Peyer's patch (tissue), 4 donors: ENCODE results near the gene SGPL1. TPM values are rescaled to one million over a fixed set of nuclear protein-coding genes. Genes with fewer than 3 reads are reported as not detected.

Experiments
- DNase-seq, 3 donors: peaks; one replicate each; pipeline ENCODE4 v3.0.0-alpha.2; 2017 to 2019
- H3K27ac ChIP-seq, 4 donors: fragments of 200-600 bp; sonication (generic); one replicate each; pipeline ENCODE4 v1.5.1; 2016 to 2019
- H3K27me3 ChIP-seq, 2 donors: fragments of 200-600 bp; sonication (generic); one replicate each; pipeline ENCODE4 v1.5.1; 2019
- H3K36me3 ChIP-seq, 3 donors: fragments of 200-600 bp; sonication (generic); one replicate each; pipeline ENCODE4 v1.5.1; 2016 to 2019
- H3K4me1 ChIP-seq, 4 donors: fragments of 200-600 bp; sonication (generic); one replicate each; pipeline ENCODE4 v1.5.1; 2016 to 2019
- H3K4me3 ChIP-seq, 4 donors: fragments of 200-600 bp; sonication (generic); 1 replicate in 3 of 4; 2 replicates in 1 of 4; pipeline ENCODE4 v1.5.1; 2016 to 2019; ENCODE audit warnings: mild to moderate bottlenecking in 1 of 4
- H3K9me3 ChIP-seq, 4 donors: fragments of 200-600 bp; sonication (generic); one replicate each; pipeline ENCODE4 v1.5.1; 2016 to 2019; ENCODE audit warnings: mild to moderate bottlenecking in 1 of 4
- POLR2A ChIP-seq, 2 donors: fragments of 450-650 bp; IDR thresholded peaks; one replicate each; pipeline ENCODE4 v1.5.1; 2017; ENCODE audit warnings: antibody characterized with exemption in 2 of 2, mild to moderate bottlenecking in 2 of 2, moderate library complexity in 2 of 2
- total RNA-seq, 4 donors: library from RNA; depleted of rRNA; stranded (reverse); fragments of >200 nt; gene quantifications; one replicate each; pipeline ENCODE4 v1.1.0, GENCODE V29; 2016
- TF ChIP-seq, protein P1 (sequence below), 6 experiments: fragments of 450-650 bp in 4 of 6; fragments of 200-600 bp in 2 of 6; sonication (generic) in 1 of 6; IDR thresholded peaks; one replicate each; pipeline ENCODE4 v1.5.1; 2017 to 2019; ENCODE audit warnings: antibody characterized with exemption in 6 of 6, mild to moderate bottlenecking in 3 of 6, moderate library complexity in 1 of 6

The SGPL1 gene
- total RNA-seq, 4 donors from 2014 or later = 31.4 to 101 (median 82.1) TPM

DNA sequence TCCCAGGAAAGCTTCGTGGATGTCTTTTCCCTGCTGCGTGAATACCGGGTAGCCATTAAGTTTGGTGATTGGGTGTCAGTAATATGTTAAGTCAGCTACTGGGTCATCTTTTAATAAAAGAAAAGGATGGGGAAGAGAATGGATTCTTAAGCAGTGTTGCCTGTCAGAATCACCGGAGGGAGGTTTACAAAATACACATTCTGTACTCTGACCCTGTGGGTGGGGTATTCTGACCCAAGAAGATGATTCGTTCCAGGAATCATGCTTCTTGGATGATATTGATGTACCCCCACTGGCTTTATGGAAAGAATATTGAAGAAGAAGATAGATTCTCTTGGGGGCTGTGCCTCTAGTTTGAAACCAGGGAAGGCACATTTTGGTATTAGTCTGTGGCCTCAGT lies 18.3 kb downstream of the SGPL1 start:
- H3K36me3 ChIP-seq = peaks cover 0 to 7% (median 0%) of the 10 kb centered on the region in 3 donors
- no peak overlapping the region for H3K4me3 ChIP-seq
- no peaks in the 10 kb centered on the region for H3K27me3 ChIP-seq
- no peak overlapping the region for H3K27ac ChIP-seq
- peaks cover 0 to 41% (median 3%) of the 10 kb centered on the region in 4 donors for H3K4me1 ChIP-seq
- DNase-seq = no peak
- H3K9me3 ChIP-seq = no peaks in the 10 kb centered on the region
- TF ChIP-seq POLR2A (IDR thresholded peaks at IDR 0.05) = no peak
- TF ChIP-seq, protein P1, sequence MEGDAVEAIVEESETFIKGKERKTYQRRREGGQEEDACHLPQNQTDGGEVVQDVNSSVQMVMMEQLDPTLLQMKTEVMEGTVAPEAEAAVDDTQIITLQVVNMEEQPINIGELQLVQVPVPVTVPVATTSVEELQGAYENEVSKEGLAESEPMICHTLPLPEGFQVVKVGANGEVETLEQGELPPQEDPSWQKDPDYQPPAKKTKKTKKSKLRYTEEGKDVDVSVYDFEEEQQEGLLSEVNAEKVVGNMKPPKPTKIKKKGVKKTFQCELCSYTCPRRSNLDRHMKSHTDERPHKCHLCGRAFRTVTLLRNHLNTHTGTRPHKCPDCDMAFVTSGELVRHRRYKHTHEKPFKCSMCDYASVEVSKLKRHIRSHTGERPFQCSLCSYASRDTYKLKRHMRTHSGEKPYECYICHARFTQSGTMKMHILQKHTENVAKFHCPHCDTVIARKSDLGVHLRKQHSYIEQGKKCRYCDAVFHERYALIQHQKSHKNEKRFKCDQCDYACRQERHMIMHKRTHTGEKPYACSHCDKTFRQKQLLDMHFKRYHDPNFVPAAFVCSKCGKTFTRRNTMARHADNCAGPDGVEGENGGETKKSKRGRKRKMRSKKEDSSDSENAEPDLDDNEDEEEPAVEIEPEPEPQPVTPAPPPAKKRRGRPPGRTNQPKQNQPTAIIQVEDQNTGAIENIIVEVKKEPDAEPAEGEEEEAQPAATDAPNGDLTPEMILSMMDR (IDR thresholded peaks at IDR 0.05) = no peak

DNA sequence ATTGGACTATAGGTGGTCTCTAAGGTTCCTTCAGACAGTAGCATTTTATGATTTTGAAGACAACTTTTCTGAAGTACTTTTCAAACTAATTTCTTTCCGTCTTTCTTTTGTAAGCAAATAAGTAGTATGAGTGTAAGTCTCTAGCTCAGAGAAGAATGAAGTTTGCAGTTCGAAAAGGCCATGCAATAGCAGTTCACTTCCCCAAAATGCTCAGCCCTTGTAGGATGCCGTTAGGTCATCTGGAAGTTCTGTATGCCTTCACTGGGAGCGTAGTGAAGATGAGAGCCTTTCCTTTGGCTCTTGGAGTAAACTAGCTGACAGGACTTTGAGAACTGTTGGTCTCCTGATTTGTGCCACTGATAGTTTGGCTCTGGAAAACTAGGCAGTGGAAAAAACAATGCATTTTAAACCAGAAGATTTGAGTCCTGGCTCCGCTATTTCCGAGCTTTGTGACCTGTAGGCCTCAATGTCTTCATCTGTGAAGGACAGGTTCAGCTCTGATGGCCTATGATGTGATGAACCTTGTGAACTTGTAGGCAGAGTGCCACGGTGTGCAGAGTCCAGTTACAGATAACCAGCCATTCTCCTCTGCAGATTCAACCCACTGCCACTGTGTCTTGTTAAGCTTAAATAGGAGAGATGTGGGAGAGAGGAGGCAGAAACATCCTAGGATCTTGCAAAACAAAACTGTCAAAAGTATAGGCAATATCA lies 18.8 kb downstream of the SGPL1 start:
- H3K27ac ChIP-seq = peak overlapping the region in 2 of 4 donors; percentile 15 to 48
- H3K4me3 ChIP-seq = no peak overlapping the region
- H3K4me1 ChIP-seq = peaks cover 0 to 35% (median 3%) of the 10 kb centered on the region in 4 donors
- TF ChIP-seq, protein P1 (IDR thresholded peaks at IDR 0.05) = no peak
- peaks cover 0 to 7% (median 0%) of the 10 kb centered on the region in 3 donors for H3K36me3 ChIP-seq
- H3K27me3 ChIP-seq = no peaks in the 10 kb centered on the region
- no peaks in the 10 kb centered on the region for H3K9me3 ChIP-seq
- peak in 2 of 3 donors; percentile 55 to 72 for DNase-seq

DNA sequence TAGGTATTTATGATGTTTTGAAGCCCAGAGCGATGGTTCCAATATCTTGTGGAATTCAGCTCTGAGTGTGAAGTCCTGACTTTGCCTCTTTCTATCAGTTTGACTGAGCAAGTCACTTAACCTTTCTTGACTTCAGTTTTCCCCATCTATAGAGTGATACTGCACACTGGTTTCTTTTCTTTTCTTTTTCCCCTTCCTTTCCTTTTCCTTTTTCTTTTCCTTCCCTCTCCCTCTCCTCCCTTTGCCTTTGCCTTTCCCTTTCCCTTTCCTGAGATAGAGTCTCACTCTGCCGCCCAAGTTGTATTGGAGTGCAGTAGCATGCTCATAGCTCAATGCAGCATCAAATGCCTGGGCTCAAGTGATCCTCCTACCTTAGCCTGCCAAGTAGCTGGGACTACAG lies 20.6 kb downstream of the SGPL1 start:
- no peak overlapping the region for H3K4me3 ChIP-seq
- TF ChIP-seq, protein P1 (IDR thresholded peaks at IDR 0.05) = no peak
- no peak for TF ChIP-seq POLR2A (IDR thresholded peaks at IDR 0.05)
- no peak for DNase-seq
- no peak overlapping the region for H3K27ac ChIP-seq
- H3K4me1 ChIP-seq = peaks cover 0 to 21% (median 3%) of the 10 kb centered on the region in 4 donors
- no peaks in the 10 kb centered on the region for H3K9me3 ChIP-seq
- no peaks in the 10 kb centered on the region for H3K27me3 ChIP-seq
- peaks cover 0 to 7% (median 0%) of the 10 kb centered on the region in 3 donors for H3K36me3 ChIP-seq

DNA sequence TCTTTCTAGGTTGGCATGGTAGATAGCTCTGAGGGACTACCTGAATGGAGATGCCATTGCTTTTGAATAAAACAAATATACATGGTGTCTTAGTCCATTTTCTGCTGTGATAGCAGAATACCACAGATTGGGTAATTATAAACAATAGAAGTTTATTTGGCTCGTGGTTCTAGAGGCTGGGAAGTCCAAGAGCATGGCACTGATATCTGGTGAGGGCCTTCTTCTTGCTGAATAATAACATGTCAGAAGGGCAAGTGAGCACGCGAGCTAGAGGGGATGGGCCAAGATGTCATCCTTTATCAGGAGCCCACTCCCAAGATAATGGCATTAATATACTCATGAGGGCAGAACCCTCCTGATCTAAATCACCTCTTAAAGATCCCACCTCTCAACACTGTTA lies 21.9 kb downstream of the SGPL1 start:
- Histone ChIP-seq H3K9me3 (no peaks in the 10 kb centered on the region), H3K36me3 (peaks cover 0 to 12% (median 0%) of the 10 kb centered on the region in 3 donors), H3K27me3 (no peaks in the 10 kb centered on the region), H3K4me3 (no peak overlapping the region), H3K4me1 (peaks cover 0 to 21% (median 3%) of the 10 kb centered on the region in 4 donors), H3K27ac (no peak overlapping the region)
- DNase-seq = no peak
- TF ChIP-seq POLR2A (IDR thresholded peaks at IDR 0.05) = no peak
- TF ChIP-seq, protein P1 (IDR thresholded peaks at IDR 0.05) = no peak

DNA sequence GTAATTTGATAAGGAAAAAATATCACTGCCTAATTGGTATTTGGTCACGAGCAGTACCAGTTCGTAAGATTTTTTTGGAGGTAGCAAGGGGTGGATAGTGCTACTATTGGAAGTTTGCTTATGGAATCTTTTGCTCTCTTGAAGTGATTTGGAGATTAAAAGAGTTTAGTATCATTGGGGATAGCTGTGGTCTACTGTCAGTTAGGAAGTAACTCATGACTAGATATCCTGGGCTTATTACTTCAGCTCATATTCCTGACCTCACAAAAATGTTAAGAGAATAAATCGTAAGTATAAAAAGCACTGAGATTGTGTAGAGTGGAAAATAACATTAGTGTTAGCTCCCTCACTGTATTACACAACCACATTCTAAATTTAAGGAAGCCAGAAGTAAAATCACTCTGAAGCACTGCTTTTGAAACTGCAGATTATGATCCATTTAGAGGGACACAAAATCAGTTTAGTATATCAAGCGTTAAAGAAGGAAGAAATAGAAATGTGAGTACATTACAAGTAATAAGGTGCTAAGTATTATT lies 22.6 kb downstream of the SGPL1 start:
- peaks cover 0 to 13% (median 0%) of the 10 kb centered on the region in 3 donors for H3K36me3 ChIP-seq
- H3K4me1 ChIP-seq = peaks cover 0 to 25% (median under 1%) of the 10 kb centered on the region in 4 donors
- H3K4me3 ChIP-seq = no peak overlapping the region
- H3K27ac ChIP-seq = no peak overlapping the region
- no peaks in the 10 kb centered on the region for H3K27me3 ChIP-seq
- no peak for DNase-seq
- TF ChIP-seq, protein P1 (IDR thresholded peaks at IDR 0.05) = no peak
- TF ChIP-seq POLR2A (IDR thresholded peaks at IDR 0.05) = no peak
- H3K9me3 ChIP-seq = no peaks in the 10 kb centered on the region
